Endothelial cell (in vitro differentiated cells): ENCODE data around the gene RPLP1. TPM values are rescaled to one million over a fixed set of nuclear protein-coding genes. Genes with fewer than 3 reads are reported as not detected.

ENCODE experiments used
- DNase-seq: peaks from one replicate; pipeline ENCODE4 v3.0.0; 2021; ENCODE audit warnings: low spot score
- H3K27ac Mint-ChIP-seq: one replicate; pipeline ENCODE4 v1.8.0; 2021; ENCODE audit warnings: mixed read lengths, inconsistent platforms; ENCODE audit not compliant: unreplicated experiment
- H3K27me3 Mint-ChIP-seq: one replicate; pipeline ENCODE4 v1.8.0; 2021; ENCODE audit warnings: mild to moderate bottlenecking, moderate library complexity, mixed read lengths, inconsistent platforms; ENCODE audit not compliant: unreplicated experiment
- H3K36me3 Mint-ChIP-seq: one replicate; pipeline ENCODE4 v1.8.0; 2021; ENCODE audit warnings: mild to moderate bottlenecking, low read depth, mixed read lengths, inconsistent platforms; ENCODE audit not compliant: unreplicated experiment
- H3K4me1 Mint-ChIP-seq: one replicate; pipeline ENCODE4 v1.8.0; 2021; ENCODE audit warnings: mild to moderate bottlenecking, mixed read lengths, inconsistent platforms; ENCODE audit not compliant: unreplicated experiment
- H3K4me3 Mint-ChIP-seq: one replicate; pipeline ENCODE4 v1.8.0; 2021; ENCODE audit warnings: mild to moderate bottlenecking, mixed read lengths, inconsistent platforms; ENCODE audit not compliant: unreplicated experiment
- H3K9me3 Mint-ChIP-seq: one replicate; pipeline ENCODE4 v1.8.0; 2021; ENCODE audit warnings: mixed read lengths, inconsistent platforms; ENCODE audit not compliant: unreplicated experiment
- CTCF ChIP-seq: fragments of 200-600 bp; sonication (generic); IDR thresholded peaks from one replicate; pipeline ENCODE4 v1.5.0; 2021; ENCODE audit warnings: antibody characterized with exemption; ENCODE audit not compliant: unreplicated experiment
- total RNA-seq: library from RNA; stranded (reverse); fragmentation: NEBNext Ultra II Directional; extraction: Animal tissue kit (Norgen Biotek cat#: 25700); gene quantifications from one replicate; pipeline ENCODE4 v1.2.1, GENCODE V29; 2021; ENCODE audit not compliant: unreplicated experiment

Gene RPLP1
- total RNA-seq, 1 donor from 2014 or later = 1,903 TPM

GRCh38 chr15:69478259-69478781 lies 25.7 kb downstream of the RPLP1 start:
- peaks cover 3% of the 10 kb centered on the region for H3K9me3 Mint-ChIP-seq
- peaks cover 6% of the 10 kb centered on the region for H3K4me1 Mint-ChIP-seq
- TF ChIP-seq CTCF = peak; percentile 79
- no peaks in the 10 kb centered on the region for H3K27me3 Mint-ChIP-seq
- DNase-seq = peak; percentile 80
- H3K4me3 Mint-ChIP-seq = no peak overlapping the region
- H3K27ac Mint-ChIP-seq = no peak overlapping the region
- H3K36me3 Mint-ChIP-seq = peaks cover 4% of the 10 kb centered on the region

- H3K4me3 Mint-ChIP-seq = no peak overlapping the region
- H3K9me3 Mint-ChIP-seq = peaks cover 3% of the 10 kb centered on the region
- no peaks in the 10 kb centered on the region for H3K27me3 Mint-ChIP-seq
- no peak overlapping the region for H3K27ac Mint-ChIP-seq
- peaks cover 4% of the 10 kb centered on the region for H3K36me3 Mint-ChIP-seq
- TF ChIP-seq CTCF = no peak
- H3K4me1 Mint-ChIP-seq = peaks cover 5% of the 10 kb centered on the region
- no peak for DNase-seq
Measured at GRCh38 chr15:69479081-69479480, 26.5 kb downstream of the RPLP1 start.

- no peak overlapping the region for H3K27ac Mint-ChIP-seq
- no peak overlapping the region for H3K4me3 Mint-ChIP-seq
- H3K27me3 Mint-ChIP-seq = no peaks in the 10 kb centered on the region
Measured at GRCh38 chr15:69479971-69480370, 27.4 kb downstream of the RPLP1 start.

GRCh38 chr15:69480932-69481331 lies 28.3 kb downstream of the RPLP1 start:
- Mint-ChIP-seq H3K9me3 (peaks cover 3% of the 10 kb centered on the region), H3K27me3 (no peaks in the 10 kb centered on the region), H3K4me3 (no peak overlapping the region), H3K27ac (no peak overlapping the region), H3K36me3 (peaks cover 4% of the 10 kb centered on the region), H3K4me1 (no peaks in the 10 kb centered on the region)
- DNase-seq = no peak
- TF ChIP-seq CTCF = no peak

More at GRCh38 chr15:69479971-69480370, 27.4 kb downstream of the RPLP1 start:
- H3K4me1 Mint-ChIP-seq = no peaks in the 10 kb centered on the region
- TF ChIP-seq CTCF = no peak
- no peak for DNase-seq
- peaks cover 3% of the 10 kb centered on the region for H3K9me3 Mint-ChIP-seq
- H3K36me3 Mint-ChIP-seq = peaks cover 4% of the 10 kb centered on the region

GRCh38 chr15:69482686-69483256 lies 30.2 kb downstream of the RPLP1 start:
- H3K27ac Mint-ChIP-seq = no peak overlapping the region
- TF ChIP-seq CTCF = no peak
- no peaks in the 10 kb centered on the region for H3K27me3 Mint-ChIP-seq
- no peak for DNase-seq
- H3K36me3 Mint-ChIP-seq = peaks cover 4% of the 10 kb centered on the region
- no peaks in the 10 kb centered on the region for H3K4me1 Mint-ChIP-seq
- no peak overlapping the region for H3K4me3 Mint-ChIP-seq
- H3K9me3 Mint-ChIP-seq = peaks cover 3% of the 10 kb centered on the region
